Urinary bladder (tissue), 4 donors: Measurements from ENCODE around the gene SPSB4. TPM values are rescaled to one million over a fixed set of nuclear protein-coding genes. Genes with fewer than 3 reads are reported as not detected.

Experiments used
- DNase-seq: peaks from one replicate; pipeline ENCODE4 v3.0.0-alpha.2; 2015; ENCODE audit errors: extremely low spot score
- H3K27ac ChIP-seq: one replicate; pipeline ENCODE4 v1.5.1; 2013; ENCODE audit warnings: low read depth, mild to moderate bottlenecking, moderate library complexity
- H3K36me3 ChIP-seq: one replicate; pipeline ENCODE4 v1.6.1; 2013; ENCODE audit warnings: mild to moderate bottlenecking, moderate library complexity; ENCODE audit not compliant: insufficient read depth
- H3K4me1 ChIP-seq: one replicate; pipeline ENCODE4 v1.6.1; 2013; ENCODE audit warnings: mild to moderate bottlenecking, moderate library complexity; ENCODE audit not compliant: insufficient read depth
- H3K4me3 ChIP-seq: one replicate; pipeline ENCODE4 v1.5.1; 2013; ENCODE audit warnings: low read depth, low read length
- WGBS: extraction: QIAGEN DNeasy Blood & Tissue Kit; methylation state at CpG from one replicate; pipeline ENCODE4 v1.1.7; 2013; 5-methylcytosine and 5-hydroxymethylcytosine counted together
- polyA plus RNA-seq: library from polyadenylated mRNA; stranded (reverse); fragments of 200-250 nt; gene quantifications from one replicate; pipeline ENCODE4 v1.2.3, GENCODE V29; 2013
- total RNA-seq: library from RNA; depleted of rRNA; stranded (reverse); fragments of >200 nt; gene quantifications from one replicate; pipeline ENCODE4 v1.2.3, GENCODE V29; 2014
- donor health status: healthy with polysubstance abuse.
- donor health status: healthy.

The SPSB4 gene
- total and polyA plus RNA-seq, 2 donors = 0.29 to 5.6 TPM

- no peaks in the 10 kb centered on the region for H3K4me1 ChIP-seq
- DNase-seq = no peak
- WGBS = 85% methylated on average over 6 of the region's 6 CpGs
- no peaks in the 10 kb centered on the region for H3K36me3 ChIP-seq
- H3K27ac ChIP-seq = no peak overlapping the region
- H3K4me3 ChIP-seq = no peak overlapping the region
Observed at GRCh38 chr3:141087778-141088130, 36.6 kb downstream of the SPSB4 start.

- H3K4me1 ChIP-seq = no peaks in the 10 kb centered on the region
Observed at GRCh38 chr3:141089339-141090152, 38.4 kb downstream of the SPSB4 start.

GRCh38 chr3:141091426-141091825, 40.3 kb downstream of the SPSB4 start:
- Histone ChIP-seq H3K27ac (no peak overlapping the region), H3K4me3 (no peak overlapping the region), H3K36me3 (no peaks in the 10 kb centered on the region), H3K4me1 (no peaks in the 10 kb centered on the region)
- 78% methylated on average over 4 of the region's 4 CpGs for WGBS
- DNase-seq = no peak

More at GRCh38 chr3:141089339-141090152, 38.4 kb downstream of the SPSB4 start:
- 81% methylated on average over 3 of the region's 3 CpGs for WGBS
- no peak overlapping the region for H3K27ac ChIP-seq
- H3K36me3 ChIP-seq = no peaks in the 10 kb centered on the region
- H3K4me3 ChIP-seq = no peak overlapping the region
- no peak for DNase-seq

- no peak for DNase-seq
- Histone ChIP-seq H3K4me1 (no peaks in the 10 kb centered on the region), H3K36me3 (no peaks in the 10 kb centered on the region), H3K27ac (no peak overlapping the region), H3K4me3 (no peak overlapping the region)
- WGBS = 86% methylated on average over 6 of the region's 6 CpGs
Observed at GRCh38 chr3:141092663-141093062, 41.5 kb downstream of the SPSB4 start.

- WGBS = 82% methylated on average over 5 of the region's 5 CpGs
- Histone ChIP-seq H3K27ac (no peak overlapping the region), H3K4me1 (no peaks in the 10 kb centered on the region), H3K36me3 (no peaks in the 10 kb centered on the region), H3K4me3 (no peak overlapping the region)
- DNase-seq = no peak
Observed at GRCh38 chr3:141093397-141093796, 42.2 kb downstream of the SPSB4 start.

GRCh38 chr3:141093971-141094684, 43.0 kb downstream of the SPSB4 start:
- H3K27ac ChIP-seq = no peak overlapping the region
- no peak overlapping the region for H3K4me3 ChIP-seq
- H3K4me1 ChIP-seq = no peaks in the 10 kb centered on the region
- no peaks in the 10 kb centered on the region for H3K36me3 ChIP-seq
- WGBS = 45% methylated on average over 13 of the region's 13 CpGs
- no peak for DNase-seq

GRCh38 chr3:141094790-141095545, 43.8 kb downstream of the SPSB4 start:
- 20% methylated on average over 23 of the region's 23 CpGs for WGBS
- H3K27ac ChIP-seq = no peak overlapping the region
- DNase-seq = peak; percentile 77
- peak overlapping the region; percentile 18 for H3K4me3 ChIP-seq
- H3K36me3 ChIP-seq = no peaks in the 10 kb centered on the region
- no peaks in the 10 kb centered on the region for H3K4me1 ChIP-seq

- 38% methylated on average over 1 of the region's 1 CpG for WGBS
- no peaks in the 10 kb centered on the region for H3K4me1 ChIP-seq
- H3K27ac ChIP-seq = no peak overlapping the region
- no peaks in the 10 kb centered on the region for H3K36me3 ChIP-seq
- no peak for DNase-seq
- no peak overlapping the region for H3K4me3 ChIP-seq
Observed at GRCh38 chr3:141095546-141095937, 44.4 kb downstream of the SPSB4 start.

GRCh38 chr3:141096164-141096563, 45.0 kb downstream of the SPSB4 start:
- Histone ChIP-seq H3K27ac (no peak overlapping the region), H3K36me3 (no peaks in the 10 kb centered on the region), H3K4me1 (no peaks in the 10 kb centered on the region), H3K4me3 (no peak overlapping the region)
- no peak for DNase-seq
- WGBS = 95% methylated on average over 1 of the region's 1 CpG

GRCh38 chr3:141096981-141097380, 45.8 kb downstream of the SPSB4 start:
- H3K4me1 ChIP-seq = no peaks in the 10 kb centered on the region
- 94% methylated on average over 3 of the region's 3 CpGs for WGBS
- H3K27ac ChIP-seq = no peak overlapping the region

GRCh38 chr3:141100112-141100511, 49.0 kb downstream of the SPSB4 start:
- DNase-seq = no peak
- no peak overlapping the region for H3K27ac ChIP-seq
- over 99% methylated on average over 3 of the region's 3 CpGs for WGBS
- H3K36me3 ChIP-seq = no peaks in the 10 kb centered on the region
- H3K4me1 ChIP-seq = no peaks in the 10 kb centered on the region
- H3K4me3 ChIP-seq = no peak overlapping the region

More at GRCh38 chr3:141096981-141097380, 45.8 kb downstream of the SPSB4 start:
- no peak overlapping the region for H3K4me3 ChIP-seq
- DNase-seq = no peak
- H3K36me3 ChIP-seq = no peaks in the 10 kb centered on the region

- H3K27ac ChIP-seq = no peak overlapping the region
- DNase-seq = no peak
- H3K4me1 ChIP-seq = no peaks in the 10 kb centered on the region
- WGBS = 95% methylated on average over 8 of the region's 8 CpGs
- H3K36me3 ChIP-seq = no peaks in the 10 kb centered on the region
- no peak overlapping the region for H3K4me3 ChIP-seq
Observed at GRCh38 chr3:141100531-141101320, 49.6 kb downstream of the SPSB4 start.

- Histone ChIP-seq H3K4me1 (no peaks in the 10 kb centered on the region), H3K4me3 (no peak overlapping the region), H3K36me3 (no peaks in the 10 kb centered on the region), H3K27ac (no peak overlapping the region)
- no peak for DNase-seq
- WGBS = 98% methylated on average over 1 of the region's 1 CpG
Observed at GRCh38 chr3:141102372-141102771, 51.2 kb downstream of the SPSB4 start.
